PC-9 (cell line): ENCODE measurements around the gene CNTNAP2.

Experiments used
- EZH2 ChIP-seq: fragments of 200-600 bp; sonication (generic); IDR thresholded peaks from 2 replicates; pipeline ENCODE4 v1.8.0; 2017; ENCODE audit warnings: antibody characterized with exemption, low read depth
- TF ChIP-seq, protein P1 (sequence below): fragments of 200-600 bp; sonication (generic); conservative IDR thresholded peaks from 2 replicates; pipeline ENCODE4 v1.6.1; 2017; ENCODE audit warnings: mixed run types, antibody characterized with exemption, mild to moderate bottlenecking, moderate library complexity

- TF ChIP-seq, protein P1, sequence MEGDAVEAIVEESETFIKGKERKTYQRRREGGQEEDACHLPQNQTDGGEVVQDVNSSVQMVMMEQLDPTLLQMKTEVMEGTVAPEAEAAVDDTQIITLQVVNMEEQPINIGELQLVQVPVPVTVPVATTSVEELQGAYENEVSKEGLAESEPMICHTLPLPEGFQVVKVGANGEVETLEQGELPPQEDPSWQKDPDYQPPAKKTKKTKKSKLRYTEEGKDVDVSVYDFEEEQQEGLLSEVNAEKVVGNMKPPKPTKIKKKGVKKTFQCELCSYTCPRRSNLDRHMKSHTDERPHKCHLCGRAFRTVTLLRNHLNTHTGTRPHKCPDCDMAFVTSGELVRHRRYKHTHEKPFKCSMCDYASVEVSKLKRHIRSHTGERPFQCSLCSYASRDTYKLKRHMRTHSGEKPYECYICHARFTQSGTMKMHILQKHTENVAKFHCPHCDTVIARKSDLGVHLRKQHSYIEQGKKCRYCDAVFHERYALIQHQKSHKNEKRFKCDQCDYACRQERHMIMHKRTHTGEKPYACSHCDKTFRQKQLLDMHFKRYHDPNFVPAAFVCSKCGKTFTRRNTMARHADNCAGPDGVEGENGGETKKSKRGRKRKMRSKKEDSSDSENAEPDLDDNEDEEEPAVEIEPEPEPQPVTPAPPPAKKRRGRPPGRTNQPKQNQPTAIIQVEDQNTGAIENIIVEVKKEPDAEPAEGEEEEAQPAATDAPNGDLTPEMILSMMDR: no peak
- TF ChIP-seq EZH2: no peak
Measured at GRCh38 chr7:148458263-148458662, 2341.7 kb downstream of the CNTNAP2 start.
